ENCODE measurements around the gene DOCK9.

Gene DOCK9

DNA sequence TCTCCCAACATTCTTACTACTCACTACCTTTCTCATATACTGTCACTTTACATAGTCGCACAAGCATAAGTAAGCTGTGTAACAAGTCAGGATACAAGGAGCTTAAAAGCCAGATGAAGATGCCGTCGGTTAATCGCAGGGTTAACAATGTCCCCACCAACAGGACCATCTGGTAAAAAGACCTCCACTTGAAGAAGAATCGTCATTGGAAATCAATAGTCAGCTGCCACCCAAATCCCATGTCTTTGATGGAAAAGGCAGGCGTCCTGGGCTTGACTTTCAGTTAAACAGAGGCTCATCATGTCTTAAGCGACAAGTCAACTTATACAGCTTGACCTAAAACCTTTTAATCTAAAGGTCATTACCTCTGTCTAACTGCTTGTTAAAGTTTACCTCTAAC lies 27.2 kb downstream of the DOCK9 start:
- no peak for DNase-seq (ENCODE audit: extremely low read depth in 1 of 2, low read depth in 1 of 2)

GRCh38 chr13:98947925-98948324 lies 29.9 kb downstream of the DOCK9 start:
- no peak for DNase-seq (ENCODE audit: extremely low read depth in 1 of 2, low read depth in 1 of 2)

GRCh38 chr13:98945863-98946605 lies 31.8 kb downstream of the DOCK9 start:
- no peak for DNase-seq (ENCODE audit: extremely low read depth in 1 of 2, low read depth in 1 of 2)

GRCh38 chr13:98944336-98944735 lies 33.5 kb downstream of the DOCK9 start:
- DNase-seq (ENCODE audit: extremely low read depth in 1 of 2, low read depth in 1 of 2), result no peak

DNA sequence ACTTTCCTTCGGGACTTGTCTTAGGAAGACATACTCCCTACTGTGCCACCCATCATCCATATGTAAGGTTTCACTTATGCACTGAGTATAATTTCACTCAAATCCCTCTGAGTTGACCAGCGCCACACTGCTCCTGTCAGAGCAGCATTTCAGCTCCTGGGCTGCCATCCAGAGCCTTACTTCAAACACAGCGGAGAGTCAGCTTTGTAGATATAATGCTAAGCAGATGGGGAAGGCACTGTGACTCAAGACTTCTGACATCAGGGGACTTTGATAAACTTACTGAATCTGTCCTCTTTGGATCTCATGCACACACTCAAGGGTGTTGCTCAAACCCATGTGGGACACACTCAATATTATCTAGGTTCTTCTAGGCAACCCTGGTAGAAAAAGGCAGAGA lies 34.9 kb downstream of the DOCK9 start:
- no peak for DNase-seq (ENCODE audit: extremely low read depth in 1 of 2, low read depth in 1 of 2)

- no peak for DNase-seq (ENCODE audit: extremely low read depth in 1 of 2, low read depth in 1 of 2)
Measured at GRCh38 chr13:98942485-98942884, 35.4 kb downstream of the DOCK9 start.

GRCh38 chr13:98941536-98941935 lies 36.3 kb downstream of the DOCK9 start:
- no peak for DNase-seq (ENCODE audit: extremely low read depth in 1 of 2, low read depth in 1 of 2)

- no peak for DNase-seq (ENCODE audit: extremely low read depth in 1 of 2, low read depth in 1 of 2)
Measured at GRCh38 chr13:98941126-98941525, 36.7 kb downstream of the DOCK9 start.

DNA sequence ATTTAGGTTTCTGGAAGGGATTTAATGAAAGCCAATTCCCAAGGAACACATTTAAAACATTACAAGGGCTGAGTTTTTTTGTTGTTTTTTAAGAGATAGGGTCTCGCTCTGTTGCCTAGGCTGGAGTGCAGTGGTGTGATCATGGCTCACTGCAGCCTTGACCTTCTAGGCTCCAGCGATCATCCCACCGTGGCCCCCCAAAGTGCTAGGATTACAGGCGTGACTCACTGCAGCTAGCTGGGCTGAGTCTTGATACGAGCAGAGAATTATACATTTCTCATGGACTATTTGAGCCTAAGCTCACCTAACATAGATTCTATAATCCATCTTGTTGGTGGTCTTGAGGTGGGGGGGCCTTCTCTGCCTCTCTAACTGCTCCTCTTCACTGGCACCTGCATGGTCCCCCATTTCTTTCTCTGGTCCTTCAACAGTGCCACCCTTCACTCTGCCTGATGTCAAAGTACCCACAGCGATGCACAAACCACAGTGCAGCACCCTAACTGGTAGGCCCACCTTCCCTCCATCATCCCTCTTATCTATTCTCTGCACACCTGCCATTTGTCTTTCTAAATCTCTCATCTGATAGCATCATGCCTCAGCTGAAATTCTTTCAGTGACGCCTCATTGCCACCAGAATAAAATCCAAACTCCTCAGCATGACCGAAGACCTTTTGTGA lies 37.4 kb downstream of the DOCK9 start:
- no peak for DNase-seq (ENCODE audit: extremely low read depth in 1 of 2, low read depth in 1 of 2)

GRCh38 chr13:98939660-98940191 lies 38.1 kb downstream of the DOCK9 start:
- no peak for DNase-seq (ENCODE audit: extremely low read depth in 1 of 2, low read depth in 1 of 2)

DNA sequence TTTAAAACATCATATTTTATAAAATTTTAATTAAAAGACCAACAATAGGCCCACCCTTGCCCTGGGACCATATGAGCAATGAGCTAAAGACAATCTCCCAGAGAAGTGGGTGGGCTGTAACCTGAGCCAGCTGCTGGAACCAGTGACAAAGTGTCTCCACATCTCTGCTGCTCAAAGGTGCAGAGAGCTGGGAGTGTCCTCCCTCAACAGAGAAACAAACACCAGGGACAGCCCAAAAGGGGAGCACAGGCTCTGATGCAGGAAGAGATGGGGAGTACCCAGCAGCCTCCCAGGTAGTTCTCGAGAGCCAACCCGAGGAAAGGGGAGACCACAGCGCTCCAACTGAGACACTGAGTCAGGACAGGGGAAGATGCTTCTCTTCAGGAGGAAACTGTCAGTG lies 39.1 kb downstream of the DOCK9 start:
- DNase-seq (ENCODE audit: extremely low read depth in 1 of 2, low read depth in 1 of 2), result no peak

DNA sequence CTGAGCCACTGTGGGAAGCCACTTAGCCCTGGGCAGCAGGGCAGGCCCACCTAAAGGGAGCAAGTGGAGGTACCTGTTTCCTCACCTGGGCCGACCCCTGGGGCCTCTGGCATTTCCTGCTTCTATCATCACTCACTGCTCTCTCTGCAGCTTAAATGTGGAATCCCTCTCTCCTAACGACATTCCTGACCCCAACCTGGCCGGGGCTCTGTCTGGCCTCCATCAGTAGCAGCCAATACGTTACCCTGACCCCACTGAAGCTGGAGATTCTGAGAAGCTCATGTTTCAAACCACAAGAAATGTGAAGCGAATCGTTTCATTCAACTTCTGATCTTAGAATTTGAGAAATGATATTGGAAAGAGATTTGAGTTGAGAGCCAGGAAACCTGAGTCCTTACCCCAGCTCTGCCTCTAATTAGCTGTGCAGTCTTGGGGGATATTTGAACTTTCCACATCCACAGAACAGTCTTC lies 39.9 kb downstream of the DOCK9 start:
- no peak for DNase-seq (ENCODE audit: extremely low read depth in 1 of 2, low read depth in 1 of 2)

- no peak for DNase-seq (ENCODE audit: extremely low read depth in 1 of 2, low read depth in 1 of 2)
Measured at GRCh38 chr13:98934243-98934642, 43.6 kb downstream of the DOCK9 start.

- DNase-seq (ENCODE audit: extremely low read depth in 1 of 2, low read depth in 1 of 2), result no peak
Measured at GRCh38 chr13:98930151-98930591, 47.7 kb downstream of the DOCK9 start.

- DNase-seq (ENCODE audit: extremely low read depth in 1 of 2, low read depth in 1 of 2), result no peak
Measured at GRCh38 chr13:98927951-98928927, 49.6 kb downstream of the DOCK9 start.

- no peak for DNase-seq (ENCODE audit: extremely low read depth in 1 of 2, low read depth in 1 of 2)
Measured at GRCh38 chr13:98925949-98926348, 51.9 kb downstream of the DOCK9 start.

DNA sequence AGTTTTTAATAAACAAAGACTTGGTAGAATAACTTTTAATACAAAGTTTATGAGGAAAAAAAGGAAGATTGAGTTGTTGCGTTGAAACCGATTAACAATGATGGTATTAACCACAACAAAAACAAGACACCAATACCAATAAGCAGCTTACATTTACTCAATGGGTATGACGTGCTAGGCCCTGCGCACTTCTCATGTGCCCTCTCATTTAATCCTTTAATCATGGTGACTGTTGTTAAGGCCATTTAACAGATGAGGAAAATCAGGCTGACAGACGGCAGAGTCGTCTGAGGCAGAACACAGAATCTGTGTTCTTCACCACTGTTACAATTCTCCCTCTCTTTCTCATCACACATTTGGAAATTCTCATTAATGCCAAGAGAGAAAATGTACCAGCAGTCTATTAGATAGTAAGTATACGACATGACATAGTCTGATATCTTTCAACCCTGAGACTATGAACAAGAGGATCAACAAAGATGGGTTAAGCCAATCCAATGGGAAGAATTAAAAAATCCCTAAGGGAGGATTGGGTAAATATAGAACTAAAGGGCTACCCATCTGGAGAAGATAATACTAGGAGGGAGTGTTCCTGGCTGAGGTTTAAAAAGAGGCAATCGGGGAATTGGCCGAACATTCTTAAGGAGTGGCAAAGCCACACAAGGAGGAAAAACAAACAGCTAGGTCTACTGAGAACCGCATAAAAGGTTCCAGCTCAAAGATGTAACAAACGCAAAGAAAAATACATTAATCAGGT lies 54.0 kb downstream of the DOCK9 start:
- DNase-seq (ENCODE audit: extremely low read depth in 1 of 2, low read depth in 1 of 2), result no peak

DNA sequence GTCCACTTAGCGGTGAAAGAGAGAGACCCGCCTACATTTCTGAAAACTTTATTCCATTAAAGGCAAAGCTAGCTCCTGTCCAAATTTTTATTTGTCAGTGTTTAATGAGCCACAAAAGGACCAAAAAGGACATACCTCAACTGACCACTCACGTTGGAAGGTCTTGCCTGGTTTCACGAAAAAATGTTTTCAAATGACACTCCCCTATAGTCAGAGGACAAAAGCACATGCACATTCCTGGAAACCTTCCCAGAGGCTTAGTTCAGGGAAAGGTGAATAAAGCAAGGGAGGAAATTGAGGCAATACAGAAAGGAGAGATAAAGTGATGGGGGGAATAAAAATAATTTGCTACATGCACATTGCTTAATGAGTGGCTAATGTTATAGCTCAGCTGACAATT lies 55.6 kb downstream of the DOCK9 start:
- DNase-seq (ENCODE audit: extremely low read depth in 1 of 2, low read depth in 1 of 2), result no peak

GRCh38 chr13:98921786-98922185 lies 56.1 kb downstream of the DOCK9 start:
- no peak for DNase-seq (ENCODE audit: extremely low read depth in 1 of 2, low read depth in 1 of 2)

- no peak for DNase-seq (ENCODE audit: extremely low read depth in 1 of 2, low read depth in 1 of 2)
Measured at GRCh38 chr13:98921015-98921580, 56.8 kb downstream of the DOCK9 start.
